Measurements from ENCODE around the gene ITGB5.
"Not testable (repeated sequence)": the region's sequence is repeated elsewhere in the genome, so short reads cannot be mapped to it uniquely, and the experiment has no call there.

ITGB5 gene

GRCh38 chr3:124810970-124811369 lies 76.2 kb downstream of the ITGB5 start:
- DNase-seq, result no peak

- DNase-seq, result no peak
Measured at GRCh38 chr3:124809039-124809438, 78.1 kb downstream of the ITGB5 start.

- no peak for DNase-seq
Measured at GRCh38 chr3:124805671-124806070, 81.5 kb downstream of the ITGB5 start.

- DNase-seq, result no peak
Measured at GRCh38 chr3:124804875-124805274, 82.3 kb downstream of the ITGB5 start.

GRCh38 chr3:124802702-124803101 lies 84.5 kb downstream of the ITGB5 start:
- DNase-seq, result no peak

- DNase-seq, result no peak
Measured at GRCh38 chr3:124802061-124802698, 85.0 kb downstream of the ITGB5 start.

GRCh38 chr3:124800511-124801258 lies 86.5 kb downstream of the ITGB5 start:
- no peak for DNase-seq

GRCh38 chr3:124800076-124800475 lies 87.1 kb downstream of the ITGB5 start:
- DNase-seq, result no peak

- DNase-seq, result no peak
Measured at GRCh38 chr3:124799676-124800075, 87.5 kb downstream of the ITGB5 start.

- no peak for DNase-seq
Measured at GRCh38 chr3:124797426-124797945, 89.7 kb downstream of the ITGB5 start.

- DNase-seq, result no peak
Measured at GRCh38 chr3:124796477-124796876, 90.7 kb downstream of the ITGB5 start.

GRCh38 chr3:124793054-124793739 lies 94.0 kb downstream of the ITGB5 start:
- no peak for DNase-seq

- no peak for DNase-seq
Measured at GRCh38 chr3:124792341-124793040, 94.7 kb downstream of the ITGB5 start.

GRCh38 chr3:124791639-124792151 lies 95.5 kb downstream of the ITGB5 start:
- DNase-seq, result no peak

- DNase-seq, result no peak
Measured at GRCh38 chr3:124791142-124791541, 96.0 kb downstream of the ITGB5 start.

- DNase-seq, result not testable (repeated sequence)
Measured at GRCh38 chr3:124789103-124789502, 98.1 kb downstream of the ITGB5 start.

- no peak for DNase-seq
Measured at GRCh38 chr3:124788254-124788745, 98.9 kb downstream of the ITGB5 start.

- DNase-seq, result no peak
Measured at GRCh38 chr3:124787476-124788195, 99.5 kb downstream of the ITGB5 start.

GRCh38 chr3:124786511-124787241 lies 100.5 kb downstream of the ITGB5 start:
- DNase-seq, result no peak

- DNase-seq, result no peak
Measured at GRCh38 chr3:124785973-124786372, 101.2 kb downstream of the ITGB5 start.

- DNase-seq, result no peak
Measured at GRCh38 chr3:124784686-124785382, 102.3 kb downstream of the ITGB5 start.

Data from CD4-positive, alpha-beta T cell treated with Interleukin-10 for 1 hour (primary cell).